ENCODE results near the gene ANXA6. TPM values are rescaled to one million over a fixed set of nuclear protein-coding genes. Genes with fewer than 3 reads are reported as not detected.

The ANXA6 gene
- polyA plus RNA-seq, 1 of the 3 experiments (the other 2 are of a cell fraction) = 87.5 TPM

DNA sequence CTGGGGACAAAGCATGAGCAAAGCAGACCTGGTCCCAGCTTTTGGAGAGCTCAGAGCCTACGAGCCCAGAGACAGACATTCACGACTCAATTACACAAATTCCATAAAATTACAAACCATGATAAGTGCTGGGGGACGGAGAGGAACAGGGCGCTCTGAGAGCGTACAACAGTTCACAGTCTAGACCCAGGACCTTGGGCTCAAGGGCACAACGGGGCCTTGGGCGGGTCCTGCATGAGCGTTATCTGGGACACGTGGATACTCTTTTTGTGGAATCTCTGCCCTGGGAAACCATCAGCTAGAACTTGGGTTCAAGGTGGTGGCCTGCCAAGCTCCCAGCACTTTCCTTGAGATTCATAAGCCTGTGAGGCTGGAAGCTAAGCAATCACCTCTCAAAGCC, 9.4 kb upstream of the ANXA6 start:
- no peak overlapping the region for H3K4me3 ChIP-seq (ENCODE audit: low read depth in 2 of 2, low read length in 1 of 2)
- H3K9me3 ChIP-seq = no peaks in the 10 kb centered on the region
- no peak for DNase-seq
- H3K27me3 ChIP-seq (ENCODE audit: insufficient read depth) = no peaks in the 10 kb centered on the region; the same call in 1 of the 2 replicates
- no peak overlapping the region for H3K27ac ChIP-seq (ENCODE audit: low read depth in 2 of 2, low read length in 1 of 2)
- TF ChIP-seq FOSL2 (IDR thresholded peaks at IDR 0.05; ENCODE audit: borderline replicate concordance, low read depth) (no peak), SIN3A (IDR thresholded peaks at IDR 0.05; ENCODE audit: borderline replicate concordance, low read depth, low read length) (no peak), TCF12 (IDR thresholded peaks at IDR 0.05) (no peak), CHD2 (IDR thresholded peaks at IDR 0.05; ENCODE audit: low read length, partially characterized antibody) (no peak), TEAD4 (IDR thresholded peaks at IDR 0.05; ENCODE audit: borderline replicate concordance, insufficient read depth) (no peak), RXRA (IDR thresholded peaks at IDR 0.05; ENCODE audit: borderline replicate concordance, low read depth) (no peak), NFIC (IDR thresholded peaks at IDR 0.05; ENCODE audit: borderline replicate concordance) (no peak), POLR2AphosphoS5 (IDR thresholded peaks at IDR 0.05; ENCODE audit: low read depth, low read length) (no peak)
- TF ChIP-seq, protein P1, sequence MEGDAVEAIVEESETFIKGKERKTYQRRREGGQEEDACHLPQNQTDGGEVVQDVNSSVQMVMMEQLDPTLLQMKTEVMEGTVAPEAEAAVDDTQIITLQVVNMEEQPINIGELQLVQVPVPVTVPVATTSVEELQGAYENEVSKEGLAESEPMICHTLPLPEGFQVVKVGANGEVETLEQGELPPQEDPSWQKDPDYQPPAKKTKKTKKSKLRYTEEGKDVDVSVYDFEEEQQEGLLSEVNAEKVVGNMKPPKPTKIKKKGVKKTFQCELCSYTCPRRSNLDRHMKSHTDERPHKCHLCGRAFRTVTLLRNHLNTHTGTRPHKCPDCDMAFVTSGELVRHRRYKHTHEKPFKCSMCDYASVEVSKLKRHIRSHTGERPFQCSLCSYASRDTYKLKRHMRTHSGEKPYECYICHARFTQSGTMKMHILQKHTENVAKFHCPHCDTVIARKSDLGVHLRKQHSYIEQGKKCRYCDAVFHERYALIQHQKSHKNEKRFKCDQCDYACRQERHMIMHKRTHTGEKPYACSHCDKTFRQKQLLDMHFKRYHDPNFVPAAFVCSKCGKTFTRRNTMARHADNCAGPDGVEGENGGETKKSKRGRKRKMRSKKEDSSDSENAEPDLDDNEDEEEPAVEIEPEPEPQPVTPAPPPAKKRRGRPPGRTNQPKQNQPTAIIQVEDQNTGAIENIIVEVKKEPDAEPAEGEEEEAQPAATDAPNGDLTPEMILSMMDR (IDR thresholded peaks at IDR 0.05) = no peak
- no peak overlapping the region for H3K4me2 ChIP-seq
- no peaks in the 10 kb centered on the region for H3K4me1 ChIP-seq (ENCODE audit: control insufficient read depth in 1 of 2, insufficient read depth in 2 of 2, low read depth in 1 of 2, low read length in 1 of 2)
- CTCF ChIA-PET = interaction anchor here (0.9 to 13.8 kb wide), 13 partner anchors 10 to 165 kb away, joined by 3 to 540 read pairs (median 5); partner anchors contain the start of genes ANXA6, CCDC69 and TNIP1
- H3K9me2 ChIP-seq = no peaks in the 10 kb centered on the region
- no peak overlapping the region for H3K9ac ChIP-seq
- POLR2A ChIA-PET = no interaction called here
- H2AFZ ChIP-seq (ENCODE audit: low read depth) = no peak overlapping the region
- H3F3A ChIP-seq (replicated peaks; ENCODE audit: insufficient read depth) = no peaks in the 10 kb centered on the region
- no peaks in the 10 kb centered on the region for H3K79me2 ChIP-seq (ENCODE audit: insufficient read depth)
- H4K20me1 ChIP-seq (ENCODE audit: insufficient read depth) = no peaks in the 10 kb centered on the region
- 62% methylated on average over 9 of the region's 9 CpGs for whole genome bisulfite sequencing (ENCODE audit: low lambda C conversion rate)
- H3K36me3 ChIP-seq (replicated peaks in 1 of 2; ENCODE audit: control insufficient read depth in 1 of 2, insufficient read depth in 2 of 2, low read length in 1 of 2) = no peaks in the 10 kb centered on the region

- Histone ChIP-seq H3K36me3 (replicated peaks in 1 of 2; ENCODE audit: control insufficient read depth in 1 of 2, insufficient read depth in 2 of 2, low read length in 1 of 2) (no peaks in the 10 kb centered on the region), H3K4me3 (ENCODE audit: low read depth in 2 of 2, low read length in 1 of 2) (peak overlapping the region in 1 of 2 experiments; percentile 34; a peak in 1 of 4 replicates), H3K9me3 (no peaks in the 10 kb centered on the region), H4K20me1 (ENCODE audit: insufficient read depth) (no peaks in the 10 kb centered on the region), H2AFZ (ENCODE audit: low read depth) (no peak overlapping the region), H3K4me2 (no peak overlapping the region), H3F3A (replicated peaks; ENCODE audit: insufficient read depth) (no peaks in the 10 kb centered on the region), H3K27me3 (ENCODE audit: insufficient read depth) (no peaks in the 10 kb centered on the region; the same call in 1 of the 2 replicates), H3K79me2 (ENCODE audit: insufficient read depth) (no peaks in the 10 kb centered on the region), H3K4me1 (ENCODE audit: control insufficient read depth in 1 of 2, insufficient read depth in 2 of 2, low read depth in 1 of 2, low read length in 1 of 2) (no peaks in the 10 kb centered on the region), H3K9me2 (no peaks in the 10 kb centered on the region), H3K9ac (no peak overlapping the region), H3K27ac (ENCODE audit: low read depth in 2 of 2, low read length in 1 of 2) (no peak overlapping the region)
- WGBS (ENCODE audit: low lambda C conversion rate) = 33% methylated on average over 8 of the region's 8 CpGs
- DNase-seq = peak; percentile 76
- ChIA-PET CTCF (interaction anchor here (0.6 to 13.8 kb wide), 45 partner anchors 8 to 494 kb away, joined by 3 to 540 read pairs (median 4); partner anchors contain the start of genes ANXA6, CCDC69 and TNIP1), POLR2A (interaction anchor here (0.6 to 1.7 kb wide), 2 partner anchors 39 to 99 kb away, joined by 3 to 8 read pairs; no protein-coding TSS in a partner anchor)
- TF ChIP-seq REST (IDR thresholded peaks at IDR 0.05; ENCODE audit: low read depth, low read length) (no peak), MXI1 (IDR thresholded peaks at IDR 0.05; ENCODE audit: low read depth, low read length) (no peak), RAD21 (IDR thresholded peaks at IDR 0.05; ENCODE audit: low read length) (peak; percentile 97), MAX (IDR thresholded peaks at IDR 0.05; ENCODE audit: low read depth) (no peak), EP300 (IDR thresholded peaks at IDR 0.05; ENCODE audit: borderline replicate concordance in 1 of 2, low read depth in 1 of 2, low read length in 1 of 2) (no peak), SMC3 (IDR thresholded peaks at IDR 0.05; ENCODE audit: low read depth, low read length) (peak; percentile 85), MEF2A (IDR thresholded peaks at IDR 0.05; ENCODE audit: borderline replicate concordance, low read depth) (no peak), TEAD4 (IDR thresholded peaks at IDR 0.05; ENCODE audit: borderline replicate concordance, insufficient read depth) (no peak), ZBTB33 (IDR thresholded peaks at IDR 0.05; ENCODE audit: borderline replicate concordance, low read depth) (no peak), CHD2 (IDR thresholded peaks at IDR 0.05; ENCODE audit: low read length, partially characterized antibody) (peak; percentile 17), NRF1 (IDR thresholded peaks at IDR 0.05; ENCODE audit: low read depth, low read length) (no peak)
Observed at GRCh38 chr5:151164687-151165392, 7.3 kb upstream of the ANXA6 start.

Data from SK-N-SH (cell line).